HCT116 (cell line): ENCODE data around the gene PIK3R2.

ENCODE experiments used
- CEBPB ChIP-seq: IDR thresholded peaks from 2 replicates; pipeline ENCODE4 v1.6.1; 2012; ENCODE audit warnings: low read depth
- CTCF ChIP-seq, 3 experiments: fragments of 200-600 bp in 1 of 3; sonication (generic) in 1 of 3; IDR thresholded peaks in 2 of 3; conservative IDR thresholded peaks in 1 of 3; 2 replicates each; pipeline ENCODE4 v1.5.1; 2012 to 2017; ENCODE audit warnings: low read depth in 2 of 3, low read length in 2 of 3, antibody characterized with exemption in 1 of 3, borderline replicate concordance in 1 of 3, control low read depth in 1 of 3, mild to moderate bottlenecking in 1 of 3, mixed read lengths in 1 of 3, mixed run types in 1 of 3, moderate library complexity in 1 of 3; ENCODE audit not compliant: insufficient read depth in 1 of 3
- EZH2 ChIP-seq: fragments of 200-600 bp; sonication (generic); IDR thresholded peaks from 2 replicates; pipeline ENCODE4 v1.6.1; 2017; ENCODE audit warnings: antibody characterized with exemption, mixed run types
- EZH2phosphoT487 ChIP-seq: fragments of 200-600 bp; IDR thresholded peaks from 2 replicates; pipeline ENCODE4 v1.6.1; 2018; ENCODE audit warnings: antibody characterized with exemption, borderline replicate concordance
- JUND ChIP-seq: IDR thresholded peaks from 2 replicates; pipeline ENCODE4 v1.6.1; 2012
- POLR2A ChIP-seq: IDR thresholded peaks from 2 replicates; pipeline ENCODE4 v1.7.0; 2011; ENCODE audit warnings: borderline replicate concordance; ENCODE audit not compliant: insufficient read depth, insufficient read length; ENCODE audit errors: extremely low read depth
- POLR2AphosphoS5 ChIP-seq: IDR thresholded peaks from 2 replicates; pipeline ENCODE4 v1.6.1; 2011; ENCODE audit warnings: mild to moderate bottlenecking, low read depth, low read length, moderate library complexity
- RAD21 ChIP-seq: IDR thresholded peaks from 2 replicates; pipeline ENCODE4 v1.6.1; 2012; ENCODE audit warnings: low read depth, mild to moderate bottlenecking
- REST ChIP-seq: IDR thresholded peaks from 2 replicates; pipeline ENCODE4 v1.6.1; 2012; ENCODE audit warnings: low read depth
- TCF7L2 ChIP-seq: IDR thresholded peaks from 2 replicates; pipeline ENCODE4 v1.7.0; 2011; ENCODE audit warnings: borderline replicate concordance, inconsistent platforms; ENCODE audit not compliant: insufficient read depth, insufficient read length; ENCODE audit errors: extremely low read depth
- YY1 ChIP-seq: IDR thresholded peaks from 2 replicates; pipeline ENCODE4 v1.6.1; 2011; ENCODE audit warnings: low read length, low read depth, moderate library complexity, mild to moderate bottlenecking; ENCODE audit not compliant: insufficient replicate concordance; ENCODE audit errors: extremely low read depth
- ZNF274 ChIP-seq: fragments of 200-500 bp; sonication (Bioruptor generic); IDR thresholded peaks from 2 replicates; pipeline ENCODE4 v1.6.1; 2014; ENCODE audit warnings: mild to moderate bottlenecking, low read depth, low read length, inconsistent platforms

GRCh38 chr19:18147396-18147795, 5.6 kb upstream of the PIK3R2 start:
- TF ChIP-seq CTCF (IDR thresholded peaks at IDR 0.05 in 2 of 3, conservative IDR thresholded peaks at IDR 0.05 in 1 of 3; ENCODE audit: borderline replicate concordance in 1 of 3, insufficient read depth in 1 of 3, low read depth in 2 of 3, low read length in 2 of 3), result no peak
- no peak for TF ChIP-seq POLR2A
- no peak for TF ChIP-seq YY1
- no peak for TF ChIP-seq JUND
- TF ChIP-seq CEBPB, result no peak
- TF ChIP-seq REST, result no peak
- TF ChIP-seq RAD21, result no peak
- no peak for TF ChIP-seq EZH2
- TF ChIP-seq ZNF274, result no peak
- TF ChIP-seq EZH2phosphoT487, result no peak
- TF ChIP-seq POLR2AphosphoS5, result no peak
- TF ChIP-seq TCF7L2, result no peak
